Kidney (tissue), 14 donors: Measurements from ENCODE around the gene HRH3. TPM values are rescaled to one million over a fixed set of nuclear protein-coding genes. Genes with fewer than 3 reads are reported as not detected.

Experiments used
- DNase-seq, 5 donors: peaks; one replicate each; pipeline ENCODE4 v3.0.0-alpha.2; 2013 to 2020
- FAIRE-seq: peaks from 2 replicates; lab custom pipeline; 2012; peaks lifted over from hg19 to GRCh38; lab: Jason Lieb, UNC
- H3K27ac ChIP-seq, 2 donors: one replicate each; pipeline ENCODE4 v1.7.0; 2013; ENCODE audit warnings: low read depth in 2 of 2, low read length in 2 of 2, inconsistent platforms in 1 of 2
- H3K27me3 ChIP-seq: one replicate; pipeline ENCODE4 v1.7.1; 2013; ENCODE audit warnings: low read length, inconsistent platforms; ENCODE audit not compliant: control insufficient read depth, insufficient read depth
- H3K36me3 ChIP-seq, 3 donors: one replicate each; pipeline versions ENCODE4 v1.7.0 to v1.7.1; 2013; ENCODE audit warnings: low read length in 3 of 3, control low read depth in 1 of 3, inconsistent platforms in 1 of 3; ENCODE audit not compliant: insufficient read depth in 3 of 3, control insufficient read depth in 2 of 3
- H3K4me1 ChIP-seq, 3 donors: one replicate each; pipeline versions ENCODE4 v1.7.0 to v1.7.1; 2013; ENCODE audit warnings: low read length in 3 of 3, inconsistent platforms in 1 of 3, low read depth in 1 of 3; ENCODE audit not compliant: control insufficient read depth in 2 of 3, insufficient read depth in 2 of 3
- H3K4me3 ChIP-seq, 3 donors: one replicate each; pipeline versions ENCODE4 v1.7.0 to v1.8.1; 2013; ENCODE audit warnings: low read length in 3 of 3, control low read depth in 1 of 3, inconsistent platforms in 1 of 3
- H3K9ac ChIP-seq, 3 donors: one replicate each; pipeline versions ENCODE4 v1.7.0 to v1.7.1; 2013; ENCODE audit warnings: low read length in 3 of 3, control low read depth in 1 of 3, inconsistent platforms in 1 of 3
- H3K9me3 ChIP-seq, 3 donors: one replicate each; pipeline versions ENCODE4 v1.7.0 to v1.7.1; 2013; ENCODE audit warnings: low read length in 3 of 3, control low read depth in 1 of 3, inconsistent platforms in 1 of 3; ENCODE audit not compliant: control insufficient read depth in 2 of 3, insufficient read depth in 1 of 3
- intact Hi-C: fragments of 100-400 bp; cut with DNase I; formaldehyde crosslinking; loops from one replicate; pipeline ENCODE4 v1.11.1; 2022
- polyA plus RNA-seq: library from polyadenylated mRNA; stranded (reverse); fragments of 350-450 nt; fragmentation: Illumina TruSeq; extraction: RNeasy Lipid Tissue Mini Kit (QIAGEN cat#74804); gene quantifications from one replicate; pipeline ENCODE4 v1.2.3, GENCODE V29; 2014; ENCODE audit warnings: low read depth, low replicate concordance; ENCODE audit not compliant: insufficient read depth
- total RNA-seq: library from RNA; stranded (reverse); fragmentation: NEBNext Ultra II Directional; extraction: Animal tissue kit (Norgen Biotek cat#: 25700); gene quantifications from one replicate; pipeline ENCODE4 v1.2.1, GENCODE V29; 2021
- TF ChIP-seq, protein P1 (sequence below): IDR thresholded peaks from 3 replicates; pipeline ENCODE4 v1.5.1; 2012; ENCODE audit warnings: mild to moderate bottlenecking, moderate library complexity, borderline replicate concordance; ENCODE audit not compliant: insufficient read depth; ENCODE audit errors: extremely low read depth
- donor health status: control.
- donor health status: control.
- donor health status: control.
- donor health status: control.
- donor health status: control.
- donor health status: DM: yes; HTN: yes; CAD: no.
- donor health status: Normal renal cell carcinoma (clear cell type).

HRH3 gene
- total and polyA plus RNA-seq, 2 donors from 2014 or later: not detected

DNA sequence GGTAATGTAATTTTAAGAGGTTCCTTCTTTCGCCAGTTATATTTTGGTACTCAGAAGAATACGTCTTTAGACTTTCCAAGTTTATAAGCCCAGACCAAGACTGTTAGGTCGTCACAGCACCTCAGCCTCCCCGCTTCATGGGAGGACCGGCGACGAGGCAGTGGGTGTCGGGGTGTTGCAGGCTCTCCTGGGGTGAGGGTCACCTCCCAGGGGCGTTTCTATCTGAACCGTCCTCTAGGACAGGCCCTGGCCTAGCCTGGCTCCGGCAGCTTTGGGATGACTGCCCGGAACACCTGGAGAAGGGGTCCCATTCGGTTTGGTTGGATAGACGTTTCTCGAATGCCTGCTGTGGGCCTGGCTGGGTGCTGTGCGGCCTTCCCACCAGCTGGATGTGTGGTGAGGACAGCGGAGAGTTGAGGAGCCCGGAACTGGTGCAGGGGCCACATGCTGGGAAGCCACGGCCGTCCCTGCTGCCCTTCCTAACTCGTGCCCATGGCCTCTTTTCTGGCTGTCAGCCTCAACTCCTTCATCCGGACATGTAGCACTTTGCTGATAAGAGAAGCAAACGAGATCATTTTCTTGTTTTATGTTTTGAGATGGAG lies 19.3 kb upstream of the HRH3 start:
- Histone ChIP-seq H3K27me3 (no peaks in the 10 kb centered on the region), H3K9me3 (no peaks in the 10 kb centered on the region), H3K27ac (peak overlapping the region; percentile 57 to 64), H3K9ac (peak overlapping the region; percentile 37 to 55 (median 38)), H3K36me3 (no peaks in the 10 kb centered on the region), H3K4me1 (peaks cover 3 to 18% (median 6%) of the 10 kb centered on the region in 3 donors), H3K4me3 (peak overlapping the region; percentile 57 to 77 (median 77))
- peak in 1 of 5 donors; percentile 70 for DNase-seq
- TF ChIP-seq, protein P1, sequence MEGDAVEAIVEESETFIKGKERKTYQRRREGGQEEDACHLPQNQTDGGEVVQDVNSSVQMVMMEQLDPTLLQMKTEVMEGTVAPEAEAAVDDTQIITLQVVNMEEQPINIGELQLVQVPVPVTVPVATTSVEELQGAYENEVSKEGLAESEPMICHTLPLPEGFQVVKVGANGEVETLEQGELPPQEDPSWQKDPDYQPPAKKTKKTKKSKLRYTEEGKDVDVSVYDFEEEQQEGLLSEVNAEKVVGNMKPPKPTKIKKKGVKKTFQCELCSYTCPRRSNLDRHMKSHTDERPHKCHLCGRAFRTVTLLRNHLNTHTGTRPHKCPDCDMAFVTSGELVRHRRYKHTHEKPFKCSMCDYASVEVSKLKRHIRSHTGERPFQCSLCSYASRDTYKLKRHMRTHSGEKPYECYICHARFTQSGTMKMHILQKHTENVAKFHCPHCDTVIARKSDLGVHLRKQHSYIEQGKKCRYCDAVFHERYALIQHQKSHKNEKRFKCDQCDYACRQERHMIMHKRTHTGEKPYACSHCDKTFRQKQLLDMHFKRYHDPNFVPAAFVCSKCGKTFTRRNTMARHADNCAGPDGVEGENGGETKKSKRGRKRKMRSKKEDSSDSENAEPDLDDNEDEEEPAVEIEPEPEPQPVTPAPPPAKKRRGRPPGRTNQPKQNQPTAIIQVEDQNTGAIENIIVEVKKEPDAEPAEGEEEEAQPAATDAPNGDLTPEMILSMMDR: no peak
- no peak for FAIRE-seq
- intact Hi-C loops: no loop called here

DNA sequence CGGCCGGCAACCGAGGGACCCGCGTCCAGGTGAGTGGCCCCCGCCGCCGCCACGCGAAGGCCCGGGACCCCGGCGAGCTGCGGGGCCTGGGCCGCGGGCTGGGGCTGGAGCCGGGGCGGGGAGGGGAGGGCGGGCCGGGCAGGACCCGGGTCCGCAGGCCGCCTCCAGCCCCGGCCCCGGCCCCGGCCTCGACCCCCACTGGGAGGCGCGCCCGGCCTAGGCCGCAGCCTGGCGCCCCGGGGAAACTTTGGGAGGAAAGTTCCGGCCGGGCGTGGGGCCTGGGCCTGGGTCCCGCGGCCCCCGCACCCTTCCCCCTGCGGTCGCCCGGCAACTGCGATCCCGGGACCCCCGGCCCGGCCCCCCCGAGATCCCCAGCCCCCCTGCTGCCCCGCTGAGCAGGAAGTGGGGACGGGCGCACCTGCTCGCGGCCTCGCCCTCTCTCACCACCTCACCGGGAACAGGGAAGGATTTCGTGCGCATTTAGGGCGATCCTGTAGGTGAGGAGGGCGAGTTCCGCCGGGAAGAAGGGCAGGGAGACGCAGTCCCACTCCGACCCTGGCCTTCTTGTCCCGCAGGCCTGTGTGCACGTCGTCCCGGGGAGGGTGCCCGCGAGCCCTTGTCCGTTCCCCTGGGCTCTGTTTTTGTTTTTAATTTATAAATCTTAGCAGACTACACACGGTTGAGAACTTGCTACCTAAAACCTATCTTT lies 18.6 kb upstream of the HRH3 start:
- intact Hi-C loops: no loop called here
- Histone ChIP-seq H3K4me3 (peak overlapping the region; percentile 57 to 77 (median 77)), H3K27me3 (no peaks in the 10 kb centered on the region), H3K27ac (peak overlapping the region; percentile 57 to 64), H3K9me3 (no peaks in the 10 kb centered on the region), H3K4me1 (peaks cover 3 to 18% (median 6%) of the 10 kb centered on the region in 3 donors), H3K36me3 (no peaks in the 10 kb centered on the region), H3K9ac (peak overlapping the region in 2 of 3 donors; percentile 37 to 38)
- TF ChIP-seq, protein P1: no peak
- DNase-seq (peak in 1 of 5 donors; percentile 83), FAIRE-seq (no peak)

DNA sequence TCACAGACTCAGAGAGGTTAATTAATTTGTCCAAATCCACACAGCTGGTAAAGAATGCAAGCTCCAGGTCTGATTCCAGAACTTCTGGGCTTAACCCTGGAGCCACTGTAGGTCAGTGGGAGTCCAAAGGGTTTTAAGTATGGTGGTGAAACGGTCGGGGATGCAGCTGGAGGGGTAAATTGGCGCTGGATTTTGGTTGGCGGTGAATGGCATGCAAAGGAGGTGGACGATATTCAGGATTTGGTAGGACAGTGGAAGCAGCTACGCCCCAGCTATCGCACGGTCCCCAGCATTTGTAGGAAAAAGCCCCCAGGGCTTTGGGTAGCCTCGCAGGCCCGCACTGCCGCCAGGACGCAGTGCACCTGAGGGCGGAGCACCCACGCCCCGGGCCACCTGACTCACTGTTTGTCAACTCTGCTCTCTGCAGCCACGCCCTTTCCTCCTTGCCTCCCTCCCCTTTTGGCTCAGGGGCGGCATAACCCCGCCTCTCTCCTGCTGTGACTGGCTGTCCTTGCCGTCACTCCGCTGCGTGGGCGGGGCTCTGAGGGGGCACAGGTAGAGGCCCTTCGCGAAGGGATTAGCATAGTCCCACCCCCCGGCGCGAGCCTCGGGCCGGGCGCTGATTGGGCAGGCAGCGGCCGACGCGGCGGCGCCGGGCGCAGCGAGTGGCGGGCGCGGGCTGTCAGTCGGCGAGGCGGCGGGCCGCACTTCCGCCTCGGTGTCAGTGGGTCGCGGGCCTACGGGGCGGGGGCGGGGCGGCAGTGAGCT lies 17.9 kb upstream of the HRH3 start, which contains the start of gene OSBPL2:
TSS of gene OSBPL2 (plus strand) at position 721 of the 768 bp plus-strand sequence. CDS start 17,664 bp downstream, outside the sequence.
- Histone ChIP-seq H3K9me3 (no peaks in the 10 kb centered on the region), H3K27ac (peak within 1 kb of the TSS; percentile 57 to 64), H3K9ac (peak within 1 kb of the TSS; percentile 37 to 55 (median 44)), H3K36me3 (no peaks in the 10 kb centered on the region), H3K4me1 (peaks cover 3 to 18% (median 6%) of the 10 kb centered on the region in 3 donors), H3K4me3 (peak within 1 kb of the TSS; percentile 71 to 77 (median 77)), H3K27me3 (no peaks in the 10 kb centered on the region)
- intact Hi-C loops: no loop called here
- TF ChIP-seq, protein P1: peak; percentile 5
- FAIRE-seq (peak; percentile 85), DNase-seq (peak; percentile 99 to 100 (median 100))
